Thoracic aorta (tissue), 2 donors: ENCODE data around the gene ZIM2. TPM values are rescaled to one million over a fixed set of nuclear protein-coding genes. Genes with fewer than 3 reads are reported as not detected.

Experiments
- ATAC-seq: fragments of 150-250 bp; one replicate; pipeline ENCODE4 v1.8.0; 2017; ENCODE audit warnings: low read depth; ENCODE audit not compliant: insufficient number of reproducible peaks, low FRiP score
- DNase-seq: peaks from one replicate; pipeline ENCODE4 v3.0.0-alpha.2; 2020; ENCODE audit warnings: low spot score
- H3K27ac ChIP-seq, 2 donors: fragments of 200-600 bp; sonication (generic); 1 replicate in 1 of 2; 2 replicates in 1 of 2; pipeline ENCODE4 v1.5.1; 2016; ENCODE audit warnings: mild to moderate bottlenecking in 2 of 2, moderate library complexity in 2 of 2
- H3K27me3 ChIP-seq: fragments of 200-600 bp; sonication (generic); replicated peaks from 2 replicates; pipeline ENCODE4 v1.6.0; 2016; ENCODE audit warnings: mild to moderate bottlenecking; ENCODE audit not compliant: insufficient read depth
- H3K36me3 ChIP-seq: fragments of 200-600 bp; sonication (generic); one replicate; pipeline ENCODE4 v1.5.1; 2016
- H3K4me1 ChIP-seq, 2 donors: fragments of 200-600 bp; sonication (generic); 1 replicate in 1 of 2; 2 replicates in 1 of 2; pipeline versions ENCODE4 v1.5.1 to v1.6.0; 2016; ENCODE audit warnings: low read depth in 2 of 2, mild to moderate bottlenecking in 1 of 2; ENCODE audit not compliant: control insufficient read depth in 1 of 2
- H3K4me3 ChIP-seq: fragments of 200-600 bp; sonication (generic); 2 replicates; pipeline ENCODE4 v1.5.1; 2016; ENCODE audit warnings: mild to moderate bottlenecking
- H3K9me3 ChIP-seq: fragments of 200-600 bp; sonication (generic); 2 replicates; pipeline ENCODE4 v1.5.1; 2016
- total RNA-seq, 2 donors: library from RNA; depleted of rRNA; stranded (reverse); fragments of >200 nt; gene quantifications; one replicate each; pipeline versions ENCODE4 v1.1.0 to v1.2.3, GENCODE V29; 2016
- TF ChIP-seq, protein P1 (sequence below): fragments of 200-600 bp; sonication (generic); IDR thresholded peaks from one replicate; pipeline ENCODE4 v1.5.1; 2019; ENCODE audit warnings: antibody characterized with exemption

ZIM2 gene
- total RNA-seq, 2 donors from 2014 or later, result 1.4 TPM; not detected in 1

DNA sequence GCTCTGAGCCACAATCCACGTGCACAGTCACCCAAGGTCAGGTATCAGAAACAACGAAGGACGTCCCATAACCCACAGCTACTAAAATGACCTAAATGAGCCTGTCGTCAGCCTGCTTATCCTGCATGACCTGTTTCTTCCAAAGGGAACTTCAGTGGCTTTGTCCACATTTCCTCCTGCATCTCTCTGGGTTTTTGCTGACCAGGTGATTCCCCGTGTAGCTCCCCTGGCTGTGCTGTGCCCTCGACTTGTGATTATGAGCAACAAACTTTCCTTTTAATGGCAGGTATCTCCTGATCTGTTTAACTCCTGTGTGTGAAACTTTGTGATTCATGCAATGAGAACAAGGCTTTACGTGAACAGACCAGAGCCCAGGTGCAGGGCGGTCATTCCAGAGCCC lies 81.0 kb downstream of the ZIM2 start:
- H3K4me3 ChIP-seq, result no peak overlapping the region
- peaks cover under 1% of the 10 kb centered on the region for H3K9me3 ChIP-seq
- no peaks in the 10 kb centered on the region for H3K27me3 ChIP-seq
- no peak for ATAC-seq
- no peak overlapping the region for H3K27ac ChIP-seq
- H3K36me3 ChIP-seq, result no peaks in the 10 kb centered on the region
- no peaks in the 10 kb centered on the region for H3K4me1 ChIP-seq
- no peak for DNase-seq
- TF ChIP-seq, protein P1, sequence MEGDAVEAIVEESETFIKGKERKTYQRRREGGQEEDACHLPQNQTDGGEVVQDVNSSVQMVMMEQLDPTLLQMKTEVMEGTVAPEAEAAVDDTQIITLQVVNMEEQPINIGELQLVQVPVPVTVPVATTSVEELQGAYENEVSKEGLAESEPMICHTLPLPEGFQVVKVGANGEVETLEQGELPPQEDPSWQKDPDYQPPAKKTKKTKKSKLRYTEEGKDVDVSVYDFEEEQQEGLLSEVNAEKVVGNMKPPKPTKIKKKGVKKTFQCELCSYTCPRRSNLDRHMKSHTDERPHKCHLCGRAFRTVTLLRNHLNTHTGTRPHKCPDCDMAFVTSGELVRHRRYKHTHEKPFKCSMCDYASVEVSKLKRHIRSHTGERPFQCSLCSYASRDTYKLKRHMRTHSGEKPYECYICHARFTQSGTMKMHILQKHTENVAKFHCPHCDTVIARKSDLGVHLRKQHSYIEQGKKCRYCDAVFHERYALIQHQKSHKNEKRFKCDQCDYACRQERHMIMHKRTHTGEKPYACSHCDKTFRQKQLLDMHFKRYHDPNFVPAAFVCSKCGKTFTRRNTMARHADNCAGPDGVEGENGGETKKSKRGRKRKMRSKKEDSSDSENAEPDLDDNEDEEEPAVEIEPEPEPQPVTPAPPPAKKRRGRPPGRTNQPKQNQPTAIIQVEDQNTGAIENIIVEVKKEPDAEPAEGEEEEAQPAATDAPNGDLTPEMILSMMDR, result no peak

DNA sequence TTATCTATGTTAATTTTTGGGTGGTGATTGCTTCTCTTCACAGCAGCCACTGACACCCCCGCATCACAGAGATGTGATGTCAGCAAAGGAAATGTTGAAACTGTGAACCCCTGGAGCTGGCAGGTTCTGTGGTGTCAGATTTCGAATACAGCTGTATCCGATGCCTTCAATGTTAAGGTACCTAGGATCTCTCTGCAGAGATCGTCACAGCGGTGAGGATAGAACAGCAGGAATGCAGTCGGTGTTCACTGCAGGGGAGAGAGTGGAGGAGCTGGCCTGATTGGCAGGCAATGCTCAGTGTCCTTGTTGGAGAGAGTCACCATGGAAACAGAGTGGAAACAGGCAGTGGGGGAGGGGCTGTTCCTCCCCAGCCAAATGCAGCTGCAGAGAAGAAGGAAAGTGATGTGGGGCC lies 89.4 kb downstream of the ZIM2 start:
- Histone ChIP-seq H3K27me3 (no peaks in the 10 kb centered on the region), H3K9me3 (no peaks in the 10 kb centered on the region), H3K36me3 (no peaks in the 10 kb centered on the region), H3K4me3 (no peak overlapping the region), H3K4me1 (no peaks in the 10 kb centered on the region), H3K27ac (no peak overlapping the region)
- TF ChIP-seq, protein P1, result no peak
- no peak for ATAC-seq
- no peak for DNase-seq

DNA sequence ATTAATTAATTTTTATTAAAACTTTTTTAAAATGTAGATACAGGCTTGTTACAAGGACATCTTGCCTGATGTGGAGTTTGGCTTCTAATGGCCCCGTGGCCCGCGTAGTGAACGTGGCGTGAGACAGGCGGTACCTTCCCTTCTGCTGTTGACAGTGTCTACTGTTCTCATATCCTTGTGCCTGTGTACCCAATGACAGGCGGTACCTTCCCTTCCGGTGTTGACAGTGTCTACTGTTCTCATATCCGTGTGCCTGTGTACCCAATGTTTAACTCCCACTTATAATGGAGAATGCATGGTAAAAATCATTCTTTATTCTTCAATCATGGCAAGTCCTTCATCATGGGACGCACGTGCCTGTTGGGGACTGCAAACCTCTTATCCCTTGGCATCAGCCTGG lies 89.9 kb downstream of the ZIM2 start:
- ATAC-seq (no peak), DNase-seq (no peak)
- Histone ChIP-seq H3K4me3 (no peak overlapping the region), H3K27ac (no peak overlapping the region), H3K27me3 (no peaks in the 10 kb centered on the region), H3K9me3 (no peaks in the 10 kb centered on the region), H3K4me1 (no peaks in the 10 kb centered on the region), H3K36me3 (no peaks in the 10 kb centered on the region)
- TF ChIP-seq, protein P1, result no peak

DNA sequence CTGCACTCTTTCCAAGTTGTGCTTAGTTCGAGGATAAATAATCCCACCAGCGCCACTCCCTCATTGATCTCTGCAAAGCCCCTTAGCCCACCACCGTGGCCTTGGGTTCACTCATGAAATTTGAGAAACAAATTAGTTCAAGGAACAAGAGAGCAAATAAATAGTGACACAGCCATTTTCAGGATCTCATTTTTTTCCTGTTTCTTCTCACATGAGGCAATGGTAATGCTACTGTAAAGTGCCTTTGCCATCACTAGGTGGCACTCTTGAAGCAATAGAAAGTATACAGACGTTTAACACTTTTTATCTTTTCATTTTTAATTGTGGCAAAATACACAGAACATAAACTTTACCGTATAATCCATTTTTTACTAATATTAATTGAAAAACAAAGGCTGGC lies 92.1 kb downstream of the ZIM2 start:
- Histone ChIP-seq H3K9me3 (peaks cover 3% of the 10 kb centered on the region), H3K27ac (no peak overlapping the region), H3K36me3 (no peaks in the 10 kb centered on the region), H3K27me3 (no peaks in the 10 kb centered on the region), H3K4me1 (no peaks in the 10 kb centered on the region), H3K4me3 (no peak overlapping the region)
- TF ChIP-seq, protein P1, result peak; percentile 25
- ATAC-seq (no peak), DNase-seq (no peak)

DNA sequence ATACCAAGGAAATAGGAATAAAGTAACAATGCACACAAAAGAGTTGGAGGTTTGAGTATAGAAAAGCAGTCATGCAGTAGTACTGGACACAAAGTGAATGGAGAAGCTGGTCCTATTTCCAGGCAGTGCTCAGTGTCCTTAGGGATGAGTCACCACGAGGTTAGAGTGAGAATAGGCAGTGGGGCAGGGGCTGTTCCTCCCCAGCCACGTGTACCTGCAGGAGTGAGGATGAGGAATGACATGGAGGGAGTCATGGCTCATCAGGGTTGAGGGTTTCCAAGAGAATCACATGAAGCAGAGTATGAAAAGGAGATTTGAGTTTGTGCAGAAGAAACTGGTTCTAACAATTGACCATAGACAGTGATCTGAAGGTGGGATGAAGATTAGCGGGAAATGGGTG lies 94.2 kb downstream of the ZIM2 start:
- no peak for DNase-seq
- Histone ChIP-seq H3K9me3 (peaks cover 3% of the 10 kb centered on the region), H3K4me3 (no peak overlapping the region), H3K36me3 (no peaks in the 10 kb centered on the region), H3K27ac (no peak overlapping the region), H3K4me1 (no peaks in the 10 kb centered on the region), H3K27me3 (no peaks in the 10 kb centered on the region)
- ATAC-seq, result no peak
- TF ChIP-seq, protein P1, result no peak
